HG02642 (cell line): Measurements from ENCODE around the gene FMOD.

ENCODE experiments used
- ATAC-seq: cut with Tn5 transposase; IDR thresholded peaks from one replicate; pipeline ENCODE4 v1.9.1; 2021; ENCODE audit warnings: mild to moderate bottlenecking; ENCODE audit not compliant: unreplicated experiment, poor library complexity

Gene FMOD

DNA sequence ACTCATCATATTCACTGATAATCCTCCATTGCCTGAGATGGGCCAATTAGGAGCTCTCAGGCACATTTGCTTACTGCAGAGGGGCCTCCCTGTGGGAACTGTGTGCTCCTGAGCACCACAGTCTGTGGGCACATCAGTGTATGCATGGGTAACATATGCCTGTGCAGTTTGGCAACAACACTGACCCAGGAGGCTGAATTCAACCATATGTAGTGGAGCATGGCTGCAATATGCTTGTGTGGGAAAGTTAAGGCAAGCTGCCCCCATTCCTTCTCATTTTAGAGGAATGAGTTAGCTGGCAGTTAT lies 11.8 kb upstream of the FMOD start:
- ATAC-seq: no peak

DNA sequence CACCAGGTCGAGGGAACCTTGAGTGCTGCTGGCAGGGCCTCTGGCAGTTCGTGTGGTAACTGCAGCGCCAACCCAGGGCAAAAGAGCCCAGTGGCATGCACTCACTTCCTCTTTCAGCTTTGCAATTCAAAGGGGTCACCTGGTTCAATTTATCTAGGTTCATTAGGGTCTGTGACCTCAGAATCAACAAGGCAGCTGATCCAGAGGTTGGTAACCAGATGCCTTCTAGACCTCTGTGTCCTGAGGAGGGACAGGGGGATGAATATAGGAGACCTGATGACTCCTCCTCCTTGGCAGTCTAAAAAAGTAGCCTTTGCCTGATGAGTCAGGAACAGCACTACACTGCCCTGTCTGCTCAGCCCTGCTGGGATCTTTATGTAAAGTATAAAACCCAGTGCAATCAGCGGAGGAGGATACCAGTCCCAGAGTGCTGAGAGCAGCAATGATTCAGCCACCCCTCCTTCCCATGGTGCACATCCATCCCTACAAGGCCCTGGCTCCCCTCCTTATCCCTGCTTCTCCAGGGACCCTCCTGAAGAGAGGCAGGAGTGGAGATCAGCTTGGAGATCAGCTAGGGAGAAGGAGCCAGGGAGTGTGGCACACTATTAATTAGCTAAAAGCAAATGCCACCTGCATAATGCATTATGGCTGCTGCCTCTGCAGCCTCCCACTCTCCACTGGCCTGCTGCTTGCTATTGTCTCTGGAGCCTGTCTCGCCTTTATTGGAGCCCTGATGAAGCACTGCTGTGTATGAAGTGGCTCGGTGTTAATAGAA lies 11.2 kb upstream of the FMOD start:
- no peak for ATAC-seq

DNA sequence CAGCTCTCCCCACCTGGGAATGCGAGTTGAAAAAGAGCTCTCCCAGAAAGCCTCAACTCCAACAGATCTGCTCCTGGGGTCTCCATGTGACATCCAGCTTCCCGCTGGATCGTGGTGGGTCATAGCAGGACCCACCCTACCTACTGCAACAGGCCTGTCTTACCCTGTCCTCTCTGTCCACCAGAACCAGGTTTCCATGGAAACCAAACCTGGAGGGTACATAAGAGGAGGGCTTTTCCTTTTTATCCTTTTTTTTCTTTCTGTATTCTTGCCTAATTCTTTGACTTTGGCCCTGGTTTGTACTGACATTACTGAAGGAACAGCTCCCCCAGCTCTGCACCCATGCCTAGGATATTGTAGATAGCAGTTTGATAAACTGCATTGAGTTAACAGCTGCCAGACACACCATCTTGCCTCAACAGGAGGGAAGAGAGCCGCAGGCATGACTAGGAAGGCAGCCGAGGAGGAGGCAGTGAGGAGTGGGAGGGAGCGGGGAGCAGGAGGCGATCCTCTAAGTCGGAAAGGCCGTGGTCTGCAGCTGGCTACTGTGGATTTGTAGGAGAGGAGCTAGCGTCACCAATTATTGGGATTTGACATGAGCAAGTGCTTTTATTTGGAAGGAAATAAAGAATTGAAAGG lies 9.7 kb upstream of the FMOD start:
- ATAC-seq: no peak

DNA sequence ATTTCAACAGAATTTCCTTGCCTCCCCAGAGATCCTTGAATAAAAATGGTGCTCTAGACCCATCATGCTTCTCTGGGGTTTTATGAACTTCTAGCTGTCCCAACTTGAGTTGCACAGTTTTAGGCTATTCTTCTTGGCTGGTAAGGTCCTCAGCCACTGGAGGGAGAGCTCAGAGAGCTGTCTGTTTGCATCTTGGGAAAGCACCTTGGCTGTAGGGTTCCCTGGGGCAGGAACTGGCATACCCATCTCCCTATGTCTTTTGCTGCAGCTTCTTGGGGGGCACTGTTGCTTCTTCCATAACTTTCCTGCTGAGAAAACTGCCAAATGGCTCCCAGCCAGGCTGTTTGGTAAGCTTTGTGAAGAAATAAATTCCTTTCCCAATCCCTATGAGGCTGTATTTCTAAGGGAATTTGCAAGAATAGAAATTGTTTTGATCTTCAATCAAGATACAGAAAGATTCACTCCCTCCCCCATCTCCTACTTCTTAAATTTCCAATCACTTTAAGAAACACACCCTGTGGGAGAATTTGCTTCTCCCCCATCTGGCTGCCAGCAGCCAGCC lies 8.2 kb upstream of the FMOD start:
- ATAC-seq: no peak

DNA sequence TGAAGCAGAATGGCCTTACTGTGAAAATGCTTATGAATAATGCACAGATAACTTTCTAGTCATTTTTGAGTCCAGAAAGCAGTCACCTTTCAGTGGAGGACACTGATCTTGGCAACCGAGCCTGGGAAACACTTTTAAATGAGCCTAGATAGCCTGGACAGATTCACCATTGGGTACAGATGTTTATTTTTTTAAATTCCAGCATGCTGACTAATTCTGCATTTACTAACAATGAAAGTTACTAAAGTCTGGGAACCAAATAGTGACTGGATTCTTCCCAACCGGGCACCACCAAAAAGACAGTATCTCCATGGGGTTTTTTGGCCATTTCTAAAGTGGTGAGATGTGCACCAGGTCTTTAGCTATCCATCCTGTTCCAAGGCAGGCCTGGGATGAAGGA lies 3.3 kb upstream of the FMOD start:
- ATAC-seq: no peak

DNA sequence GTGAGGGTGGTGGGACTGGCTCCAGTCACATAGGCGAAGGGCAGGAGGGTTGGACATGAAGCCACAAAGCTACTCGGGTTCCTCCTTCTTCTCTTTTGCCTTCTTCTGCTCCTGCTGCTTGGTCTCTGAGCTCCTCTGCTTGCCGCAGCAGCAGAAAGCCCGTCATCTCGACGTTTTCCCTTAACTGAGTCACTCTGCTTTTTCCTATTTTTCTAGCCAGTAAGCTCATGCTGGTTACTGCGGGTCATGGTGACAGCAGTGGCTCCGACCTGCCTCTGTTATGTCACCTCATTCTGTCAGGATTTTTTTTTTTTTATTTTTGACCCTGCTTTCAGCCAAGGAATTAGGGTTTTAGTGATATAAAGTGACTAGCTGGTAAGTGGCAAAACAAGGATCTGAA lies 2.6 kb upstream of the FMOD start:
- no peak for ATAC-seq

DNA sequence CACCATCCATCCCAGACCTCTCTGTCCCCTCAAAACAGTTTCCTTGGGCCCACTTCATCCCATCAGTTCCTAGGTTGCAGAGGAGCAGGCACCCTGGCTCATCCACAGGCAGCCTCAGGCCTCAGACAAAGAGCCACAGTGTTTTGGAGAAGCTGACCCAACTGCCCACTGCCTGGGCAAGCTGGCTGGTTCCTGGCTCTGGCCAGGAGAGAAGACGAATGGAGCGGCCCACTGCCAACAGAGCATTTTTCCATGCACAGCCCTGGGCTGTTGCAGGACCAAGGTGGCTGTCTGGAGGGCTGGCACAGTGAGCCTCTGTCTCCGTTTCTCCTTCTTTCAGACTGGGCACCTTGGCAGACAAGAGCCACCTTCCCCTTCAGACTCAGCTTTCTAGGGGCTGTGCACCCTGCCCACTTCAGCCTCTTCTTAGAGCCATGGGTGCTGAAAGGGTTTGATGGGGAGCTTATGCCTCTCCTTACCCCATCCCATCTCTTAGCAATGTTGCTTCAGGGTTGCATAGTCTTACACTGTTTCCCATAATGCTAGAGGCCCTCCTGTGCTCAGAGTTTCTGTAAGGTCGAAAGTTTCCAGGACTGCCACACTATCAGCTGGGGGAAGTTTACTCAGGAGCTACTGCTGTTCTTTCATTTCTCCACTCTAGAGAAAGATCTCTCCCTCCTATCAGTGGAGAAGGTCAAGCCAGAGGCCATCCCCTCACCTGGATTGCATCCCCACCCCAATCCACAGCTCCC lies 973 bp downstream of the FMOD start:
- ATAC-seq: no peak

DNA sequence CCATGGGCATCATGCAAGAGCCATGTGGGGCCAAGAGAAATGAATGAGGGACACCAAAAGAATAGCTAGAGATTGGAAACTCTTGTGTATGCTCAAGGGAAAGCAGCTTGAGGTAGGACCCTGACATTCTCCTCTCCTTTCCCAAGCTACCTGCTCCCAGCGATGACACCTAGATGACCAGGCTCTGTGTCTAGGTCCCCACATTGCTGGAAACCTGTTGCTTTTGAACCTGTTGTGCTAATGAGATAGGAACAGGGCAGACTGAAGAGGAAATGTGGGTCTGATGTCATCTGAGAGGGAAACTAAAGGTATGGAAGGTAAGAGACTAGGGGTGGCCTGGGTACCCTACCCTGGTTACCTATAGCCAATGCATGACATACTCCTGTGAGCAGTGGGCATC lies 1.8 kb downstream of the FMOD start:
- no peak for ATAC-seq

DNA sequence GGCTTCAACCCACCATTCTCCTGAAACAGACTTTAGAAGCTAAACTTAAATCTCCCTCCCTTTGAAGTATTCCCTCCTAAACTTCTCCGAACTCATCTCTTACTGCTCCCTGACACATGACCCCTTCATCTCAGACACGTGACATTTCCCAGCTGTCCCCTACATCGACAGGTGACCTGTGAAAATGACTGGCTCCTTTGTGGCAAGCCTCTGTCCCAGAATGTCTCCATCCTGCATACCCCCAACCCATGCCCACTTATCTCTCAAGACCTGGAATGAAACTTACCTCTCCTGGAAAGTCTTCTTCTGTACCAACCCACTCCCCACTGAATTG lies 4.2 kb downstream of the FMOD start:
- ATAC-seq: no peak

DNA sequence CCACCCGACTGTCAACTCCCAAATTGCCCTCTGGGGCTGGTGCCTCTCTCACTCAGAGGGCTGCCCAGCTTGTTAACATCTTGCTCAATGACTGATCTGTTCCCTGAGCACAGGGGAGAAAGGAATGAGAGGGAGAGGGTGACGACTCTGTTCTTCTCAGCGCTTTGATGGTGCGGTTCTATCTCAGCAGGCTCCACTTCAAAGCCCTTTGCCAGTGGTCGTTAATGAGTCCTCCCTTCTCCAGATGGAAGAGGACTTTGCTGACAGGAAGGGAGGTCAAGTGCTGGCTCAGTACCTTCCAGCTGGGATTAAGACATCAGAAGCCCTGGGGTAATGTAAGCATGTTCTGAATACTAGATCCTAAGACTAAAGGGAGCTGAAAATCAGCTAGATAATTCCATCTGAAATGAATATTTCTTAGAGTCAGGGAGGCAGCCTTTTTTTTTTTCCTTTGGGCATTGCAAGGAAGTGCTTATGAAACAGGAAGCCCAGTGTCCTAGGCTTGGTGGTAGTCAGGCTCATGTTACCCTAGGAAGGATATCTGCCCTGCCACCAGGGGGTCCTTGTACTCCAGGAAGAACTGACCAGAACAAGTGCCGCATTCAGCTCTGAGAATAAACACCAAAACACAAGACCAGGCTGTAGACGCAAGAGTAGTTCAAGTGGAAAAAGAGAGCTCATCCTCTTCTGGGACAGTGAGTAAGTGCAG lies 4.7 kb downstream of the FMOD start:
- no peak for ATAC-seq

DNA sequence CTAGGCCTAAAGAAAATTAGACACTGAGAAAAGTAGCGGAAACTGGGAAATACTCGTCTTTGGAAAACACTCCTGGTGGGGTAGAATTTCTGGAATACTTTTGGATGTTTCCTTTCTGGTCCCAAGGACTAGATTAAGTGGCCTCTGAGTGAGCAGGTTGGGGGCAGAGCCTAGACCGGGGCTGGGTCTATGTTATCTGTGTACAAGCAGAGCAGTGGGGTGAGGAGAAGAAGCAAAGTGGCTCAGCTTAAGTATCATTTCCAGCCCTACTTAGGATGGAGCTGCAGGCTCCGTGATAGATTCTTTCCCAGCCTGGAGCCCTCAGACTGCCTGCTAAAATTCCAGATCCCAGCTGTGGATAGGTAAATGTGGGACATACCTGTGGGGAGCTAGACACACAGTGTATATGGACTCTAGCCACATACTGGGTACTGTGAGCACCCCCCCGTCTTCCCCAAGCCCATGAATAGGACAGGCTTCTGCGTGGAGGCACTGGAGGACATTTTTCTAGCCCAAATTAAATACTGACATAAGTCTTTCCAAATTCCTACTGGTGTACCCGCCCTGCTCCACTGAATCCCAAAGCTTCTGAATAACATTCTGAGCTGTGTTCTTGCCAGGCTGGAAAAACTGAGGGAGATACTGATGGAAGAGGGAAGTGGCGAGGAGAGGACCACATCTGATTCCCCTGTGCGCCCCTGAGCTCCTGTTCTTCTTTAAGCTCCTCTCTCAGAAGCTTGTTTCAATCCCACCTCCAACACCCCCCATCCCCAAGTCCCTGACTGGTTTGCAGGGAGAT lies 6.8 kb downstream of the FMOD start:
- no peak for ATAC-seq

DNA sequence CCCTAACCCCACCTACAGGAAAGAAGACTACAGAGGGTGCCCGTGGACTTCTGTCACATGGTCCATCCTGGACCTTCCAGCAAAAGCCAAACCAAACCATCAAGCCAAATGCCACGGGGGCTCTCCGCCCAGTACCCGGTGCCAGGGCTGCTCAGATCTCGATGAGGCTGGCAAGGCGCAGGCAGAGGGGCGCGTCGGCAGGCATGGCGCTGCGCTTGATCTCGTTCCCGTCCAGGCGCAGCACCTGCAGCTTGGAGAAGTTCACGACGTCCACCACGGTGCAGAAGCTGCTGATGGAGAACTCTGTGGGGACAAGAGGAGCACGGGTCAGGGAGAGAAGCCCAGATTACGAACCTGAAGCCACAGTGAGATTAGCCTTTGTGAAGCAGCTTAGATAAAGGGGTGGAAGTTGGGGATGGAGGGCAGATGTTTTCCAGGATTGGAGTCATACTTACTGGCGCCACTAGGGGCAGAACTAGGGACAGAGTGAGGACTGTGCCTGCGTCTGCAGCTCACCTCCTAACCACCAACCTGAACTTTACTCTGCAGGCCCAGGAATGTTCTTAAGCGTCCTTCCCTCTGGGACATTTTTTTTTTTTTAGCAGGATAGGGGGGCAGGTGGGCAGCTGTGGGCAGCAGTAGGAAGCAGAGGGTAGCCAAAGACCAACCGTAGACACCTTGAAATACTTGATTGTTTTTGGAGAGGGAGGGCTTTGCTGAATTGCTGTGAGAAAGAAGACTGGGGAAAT lies 8.6 kb downstream of the FMOD start:
- no peak for ATAC-seq

DNA sequence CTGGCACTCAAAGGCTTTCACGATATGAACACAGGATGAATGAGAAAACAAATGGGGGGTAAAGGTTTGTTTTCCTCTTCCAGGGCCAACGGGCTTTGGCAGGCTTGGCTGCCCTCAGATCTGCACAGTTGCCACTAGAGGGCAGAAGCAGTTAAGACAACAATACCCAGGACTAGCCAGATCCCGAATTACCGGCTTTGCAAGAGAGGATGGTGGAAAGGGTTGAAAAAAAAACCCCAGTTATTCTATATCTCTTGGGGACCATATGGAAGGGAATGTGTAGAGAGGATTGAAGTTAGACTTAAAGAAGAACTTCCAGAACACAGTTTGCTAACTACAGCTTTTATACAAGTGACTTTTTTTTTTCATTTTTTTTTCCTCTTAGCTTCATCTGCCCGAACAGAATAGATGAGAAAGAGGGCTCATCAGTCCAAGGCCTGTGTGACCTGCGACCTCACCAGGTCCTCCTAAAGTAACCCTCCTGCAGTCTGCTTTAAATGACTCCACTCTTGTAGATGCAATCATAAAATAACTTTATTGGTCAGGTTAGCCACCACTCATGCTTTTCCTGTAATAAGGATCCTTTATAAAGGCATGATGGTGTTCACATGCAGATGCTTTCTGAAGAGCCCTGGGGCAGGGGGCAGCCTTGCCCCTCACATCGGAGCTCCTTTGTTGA lies 10.7 kb downstream of the FMOD start:
- ATAC-seq: no peak

DNA sequence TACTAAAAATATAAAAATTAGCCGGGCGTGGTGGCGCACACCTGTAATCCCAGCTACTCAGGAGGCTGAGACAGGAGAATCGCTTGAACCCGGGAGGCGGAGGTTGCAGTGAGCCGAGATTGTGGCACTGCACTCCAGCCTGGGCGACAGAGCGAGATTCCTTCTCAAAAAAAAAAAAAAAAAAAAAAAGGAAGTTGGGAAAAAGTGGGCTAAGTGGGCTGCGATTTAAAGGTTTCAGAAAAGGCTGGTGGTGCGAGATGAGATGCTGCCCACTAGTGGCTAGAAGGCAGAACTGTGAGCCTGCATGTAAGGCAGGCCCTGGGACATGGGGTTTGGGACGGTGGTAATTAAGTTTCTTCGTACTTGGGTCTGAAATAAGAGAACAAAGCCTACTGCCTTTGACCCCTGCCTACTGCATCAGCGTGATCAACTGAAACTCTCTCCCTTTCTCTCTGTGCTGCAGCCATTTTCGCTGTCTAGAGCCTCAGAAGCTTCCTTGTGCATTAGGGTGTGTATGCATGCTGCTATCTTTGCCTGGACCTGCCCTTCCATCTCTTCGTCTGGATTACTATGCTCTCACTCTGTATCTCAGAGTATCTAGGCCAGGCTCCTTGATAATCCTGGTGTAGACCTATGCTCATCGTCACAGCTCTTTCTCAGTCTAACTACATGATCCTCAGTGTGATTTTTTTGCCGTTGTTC lies 12.4 kb downstream of the FMOD start:
- ATAC-seq: no peak

DNA sequence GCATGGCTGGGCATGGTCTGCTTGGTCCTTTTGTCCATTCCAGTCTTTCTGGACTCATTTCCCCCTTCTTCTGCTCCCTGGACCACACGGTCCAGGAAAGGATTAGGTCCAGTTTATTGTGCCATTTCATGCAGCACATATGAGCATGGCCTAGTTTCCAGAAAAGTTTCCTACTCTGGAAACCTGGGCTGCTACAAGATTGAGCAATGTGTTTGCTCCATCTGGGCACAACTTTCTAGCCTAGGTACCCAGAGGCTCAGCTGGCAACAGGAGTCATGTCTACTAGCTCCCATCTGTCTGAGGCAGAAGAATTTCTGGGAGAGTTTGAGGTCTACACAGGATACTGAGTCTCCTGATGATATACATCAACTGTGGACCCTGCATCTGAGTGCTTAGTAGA lies 14.8 kb downstream of the FMOD start:
- ATAC-seq: no peak

DNA sequence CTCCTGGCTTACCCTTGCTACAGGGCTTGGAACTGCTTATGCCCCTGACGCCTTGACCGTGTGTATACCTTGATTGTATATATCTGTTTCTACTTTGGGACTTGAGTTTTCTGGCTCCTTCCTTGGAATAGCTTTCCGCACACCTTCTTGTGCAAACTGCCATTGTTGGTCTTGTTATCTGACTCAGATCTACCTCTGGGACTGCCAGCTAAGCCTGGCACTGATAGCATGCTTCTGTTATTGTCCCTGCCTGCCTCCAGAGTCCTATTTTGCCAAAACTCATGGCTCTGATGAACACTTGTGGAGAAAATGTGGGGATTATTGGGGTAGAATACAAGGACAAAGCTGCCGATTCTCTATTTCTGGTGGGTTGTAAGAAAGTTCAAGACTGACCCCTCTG lies 15.4 kb downstream of the FMOD start:
- no peak for ATAC-seq

DNA sequence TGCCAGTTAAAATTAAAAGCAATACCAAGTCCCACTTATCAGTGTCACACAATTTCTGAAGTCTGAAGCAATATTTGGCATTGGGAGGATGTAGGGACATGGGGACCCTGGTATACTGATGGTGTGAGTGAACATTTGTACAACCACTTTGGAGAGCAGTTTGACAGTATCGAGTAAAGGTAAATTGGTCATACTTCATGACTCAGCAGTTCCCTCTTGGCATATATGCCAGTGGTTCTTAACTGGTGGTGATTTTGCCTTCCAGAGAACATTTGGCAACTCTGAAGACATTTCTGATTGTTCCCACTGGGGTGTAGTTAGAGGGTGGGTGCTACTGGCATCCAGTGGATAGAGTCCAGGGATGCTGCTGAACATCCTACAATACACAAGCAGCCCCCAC lies 19.7 kb downstream of the FMOD start:
- ATAC-seq: no peak

DNA sequence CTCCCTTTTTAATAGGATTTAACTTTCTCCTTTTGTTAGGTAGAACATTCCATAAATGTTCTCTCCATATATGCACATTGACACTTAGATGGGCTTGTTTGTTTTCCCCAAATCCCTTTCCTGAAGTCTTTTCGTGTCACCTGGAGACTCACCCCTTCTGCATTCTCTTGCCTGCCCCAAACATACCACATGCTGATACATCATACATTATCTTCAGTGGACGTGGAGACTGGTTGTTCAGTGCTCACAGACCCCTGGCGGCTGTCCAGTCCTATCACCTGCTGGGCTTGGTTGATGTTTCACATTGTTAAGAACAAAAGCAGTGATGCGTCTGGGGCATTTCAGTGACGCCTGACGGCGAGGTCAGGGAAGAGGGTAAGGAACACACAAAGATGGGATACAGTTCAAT lies 22.2 kb downstream of the FMOD start:
- no peak for ATAC-seq
